SK-N-SH (cell line): ENCODE results near the gene YKT6. TPM values are rescaled to one million over a fixed set of nuclear protein-coding genes. Genes with fewer than 3 reads are reported as not detected.

Source experiments
- CTCF ChIA-PET: fragments of 300-600, 350-600 bp; formaldehyde crosslinking; extraction: SDS; loops from one replicate; lab custom pipeline; 2021; lab: Yijun Ruan, JAX
- POLR2A ChIA-PET: fragments of 350-600 bp; sonication (Branson Sonifier 250); formaldehyde crosslinking; extraction: SDS; loops from one replicate; lab custom pipeline; 2020; ENCODE audit warnings: antibody characterized with exemption, inconsistent platforms; lab: Yijun Ruan, JAX
- DNase-seq: peaks from one replicate; pipeline ENCODE4 v3.0.0; 2012
- H2AFZ ChIP-seq: fragments of 200-600 bp; sonication (generic); 2 replicates; pipeline ENCODE4 v1.8.1; 2016; ENCODE audit warnings: antibody characterized with exemption, mild to moderate bottlenecking, low read depth
- H3F3A ChIP-seq: fragments of 200-600 bp; sonication (generic); replicated peaks from 2 replicates; pipeline ENCODE3; 2016; ENCODE audit warnings: antibody characterized with exemption, mild to moderate bottlenecking; ENCODE audit not compliant: insufficient read depth
- H3K27ac ChIP-seq, 2 experiments: fragments of 200-500 bp in 1 of 2; fragments of 200-600 bp in 1 of 2; sonication (Bioruptor generic) in 1 of 2; sonication (generic), shearing (Covaris generic) in 1 of 2; 2 replicates each; pipeline versions ENCODE4 v1.5.1 to v1.6.1; 2014 to 2016; ENCODE audit warnings: low read depth in 2 of 2, inconsistent platforms in 1 of 2, low read length in 1 of 2, mild to moderate bottlenecking in 1 of 2, mixed read lengths in 1 of 2
- H3K27me3 ChIP-seq: fragments of 200-600 bp; sonication (generic), shearing (Covaris generic); 2 replicates; pipeline ENCODE4 v1.6.1; 2016; ENCODE audit warnings: mixed run types; ENCODE audit not compliant: insufficient read depth
- H3K36me3 ChIP-seq, 2 experiments: fragments of 200-500 bp in 1 of 2; fragments of 200-600 bp in 1 of 2; sonication (Bioruptor generic) in 1 of 2; sonication (generic) in 1 of 2; replicated peaks in 1 of 2; 2 replicates each; pipeline versions ENCODE3 to v1.5.1; 2014 to 2016; ENCODE audit warnings: low read length in 1 of 2, mild to moderate bottlenecking in 1 of 2; ENCODE audit not compliant: insufficient read depth in 2 of 2, control insufficient read depth in 1 of 2
- H3K4me1 ChIP-seq, 2 experiments: fragments of 200-500 bp in 1 of 2; fragments of 200-600 bp in 1 of 2; sonication (Bioruptor generic) in 1 of 2; sonication (generic), shearing (Covaris generic) in 1 of 2; 2 replicates each; pipeline versions ENCODE4 v1.5.1 to v1.6.1; 2014 to 2016; ENCODE audit warnings: low read depth in 1 of 2, low read length in 1 of 2, mixed run types in 1 of 2; ENCODE audit not compliant: insufficient read depth in 2 of 2, control insufficient read depth in 1 of 2
- H3K4me2 ChIP-seq: fragments of 200-600 bp; sonication (generic), shearing (Covaris generic); 2 replicates; pipeline ENCODE4 v1.6.1; 2017; ENCODE audit warnings: mixed run types
- H3K4me3 ChIP-seq, 2 experiments: fragments of 200-500 bp in 1 of 2; fragments of 200-600 bp in 1 of 2; sonication (Bioruptor generic) in 1 of 2; sonication (generic), shearing (Covaris generic) in 1 of 2; 2 replicates each; pipeline versions ENCODE4 v1.5.1 to v1.8.1; 2014 to 2016; ENCODE audit warnings: low read depth in 2 of 2, inconsistent platforms in 1 of 2, low read length in 1 of 2, mild to moderate bottlenecking in 1 of 2, mixed read lengths in 1 of 2, moderate library complexity in 1 of 2
- H3K79me2 ChIP-seq: fragments of 200-600 bp; sonication (generic); 2 replicates; pipeline ENCODE4 v1.8.1; 2017; ENCODE audit warnings: mild to moderate bottlenecking; ENCODE audit not compliant: insufficient read depth
- H3K9ac ChIP-seq: fragments of 200-600 bp; sonication (generic); 2 replicates; pipeline ENCODE4 v1.6.1; 2017; ENCODE audit warnings: mixed run types
- H3K9me2 ChIP-seq: fragments of 200-600 bp; sonication (generic); 2 replicates; pipeline ENCODE4 v1.6.1; 2017; ENCODE audit warnings: mixed run types
- H3K9me3 ChIP-seq: fragments of 200-600 bp; sonication (generic); 2 replicates; pipeline ENCODE4 v1.6.1; 2017; ENCODE audit warnings: mixed run types, mild to moderate bottlenecking, moderate library complexity
- H4K20me1 ChIP-seq: fragments of 200-600 bp; sonication (generic); 2 replicates; pipeline ENCODE4 v1.6.1; 2017; ENCODE audit warnings: mild to moderate bottlenecking, mixed run types; ENCODE audit not compliant: insufficient read depth
- CHD2 ChIP-seq: fragments of 150-350 bp; IDR thresholded peaks from 2 replicates; pipeline ENCODE4 v1.6.1; 2018; ENCODE audit warnings: low read length; ENCODE audit not compliant: partially characterized antibody
- CTCF ChIP-seq: fragments of 200-600 bp; sonication (generic); IDR thresholded peaks from 2 replicates; pipeline ENCODE4 v1.6.1; 2017; ENCODE audit warnings: antibody characterized with exemption, mild to moderate bottlenecking, moderate library complexity
- ELF1 ChIP-seq: IDR thresholded peaks from 2 replicates; pipeline ENCODE4 v1.4.0; 2012
- FOSL2 ChIP-seq: IDR thresholded peaks from 2 replicates; pipeline ENCODE4 v1.4.0; 2012; ENCODE audit warnings: low read depth, mild to moderate bottlenecking, moderate library complexity, borderline replicate concordance
- FOXJ3 ChIP-seq: sonication (generic); formaldehyde crosslinking; IDR thresholded peaks from 2 replicates; pipeline ENCODE4 v1.5.1; 2020; ENCODE audit warnings: mild to moderate bottlenecking, missing genetic modification reagents
- FOXM1 ChIP-seq: IDR thresholded peaks from 2 replicates; pipeline ENCODE4 v1.4.0; 2012; ENCODE audit warnings: low read depth, mild to moderate bottlenecking
- MEF2A ChIP-seq: IDR thresholded peaks from 2 replicates; pipeline ENCODE4 v1.4.0; 2012; ENCODE audit warnings: low read depth, borderline replicate concordance
- MXI1 ChIP-seq: IDR thresholded peaks from 2 replicates; pipeline ENCODE4 v1.6.1; 2012; ENCODE audit warnings: mild to moderate bottlenecking, low read depth, low read length, improper control_type of control experiment
- NFIC ChIP-seq: IDR thresholded peaks from 2 replicates; pipeline ENCODE4 v1.4.0; 2012; ENCODE audit warnings: borderline replicate concordance
- PBX3 ChIP-seq: IDR thresholded peaks from 2 replicates; pipeline ENCODE4; 2012
- POLR2AphosphoS5 ChIP-seq: IDR thresholded peaks from 2 replicates; pipeline ENCODE4 v1.6.1; 2012; ENCODE audit warnings: low read depth, low read length
- REST ChIP-seq: IDR thresholded peaks from 2 replicates; pipeline ENCODE4 v1.6.1; 2012; ENCODE audit warnings: mild to moderate bottlenecking, low read depth, low read length, moderate library complexity
- SIN3A ChIP-seq: IDR thresholded peaks from 2 replicates; pipeline ENCODE4 v1.6.1; 2012; ENCODE audit warnings: low read depth, mild to moderate bottlenecking, low read length, moderate library complexity, borderline replicate concordance
- SMC3 ChIP-seq: IDR thresholded peaks from 2 replicates; pipeline ENCODE4 v1.6.1; 2012; ENCODE audit warnings: low read depth, low read length, improper control_type of control experiment
- TCF12 ChIP-seq: IDR thresholded peaks from 2 replicates; pipeline ENCODE4 v1.4.0; 2012
- USF1 ChIP-seq: IDR thresholded peaks from 2 replicates; pipeline ENCODE4 v1.4.0; 2012; ENCODE audit warnings: low read depth, borderline replicate concordance
- USF2 ChIP-seq: fragments of 150-350 bp; IDR thresholded peaks from 2 replicates; pipeline ENCODE4 v1.6.1; 2017; ENCODE audit warnings: antibody characterized with exemption, low read length, low read depth, borderline replicate concordance
- YY1 ChIP-seq: IDR thresholded peaks from 2 replicates; pipeline ENCODE4 v1.4.0; 2012; ENCODE audit warnings: low read depth, mild to moderate bottlenecking
- ZBTB33 ChIP-seq: IDR thresholded peaks from 2 replicates; pipeline ENCODE4 v1.4.0; 2012; ENCODE audit warnings: low read depth, borderline replicate concordance
- WGBS: methylation state at CpG from one replicate; pipeline ENCODE4 v1.1.6; 2017; ENCODE audit warnings: low lambda C conversion rate; 5-methylcytosine and 5-hydroxymethylcytosine counted together
- polyA plus RNA-seq, 3 experiments: library from polyadenylated mRNA; depleted of rRNA; stranded (reverse); fragments of >200 nt; gene quantifications; 2 replicates each; pipeline ENCODE4 v1.2.3, GENCODE V29; 2012

The YKT6 gene
- polyA plus RNA-seq, 1 of the 3 experiments (the other 2 are of a cell fraction), result 170 TPM

- Histone ChIP-seq H3K9me2 (no peaks in the 10 kb centered on the region), H3K36me3 (no peaks in the 10 kb centered on the region), H3K27ac (no peak overlapping the region), H2AFZ (no peak overlapping the region), H3K9me3 (no peaks in the 10 kb centered on the region)
- POLR2A ChIA-PET, result no interaction called here
- WGBS, result 74% methylated on average over 4 of the region's 4 CpGs
- DNase-seq, result no peak
- TF ChIP-seq FOXJ3 (no peak), PBX3 (no peak), ZBTB33 (no peak), NFIC (no peak), MXI1 (no peak), TCF12 (no peak), CTCF (no peak), YY1 (no peak), SIN3A (no peak), FOXM1 (no peak), USF2 (no peak), POLR2AphosphoS5 (no peak), REST (no peak), FOSL2 (no peak), MEF2A (no peak), ELF1 (no peak), USF1 (no peak), CHD2 (no peak), SMC3 (no peak)
- TF ChIP-seq, all 33 proteins: peak for 0
- peaks cover 0 to 23% of the 10 kb centered on the region in 2 experiments; a peak in 3 of 4 replicates for H3K4me1 ChIP-seq
- H3F3A ChIP-seq, result peaks cover 3% of the 10 kb centered on the region
- H4K20me1 ChIP-seq, result no peaks in the 10 kb centered on the region
- H3K27me3 ChIP-seq, result peaks cover 3% of the 10 kb centered on the region; the same call in 1 of the 2 replicates
- H3K9ac ChIP-seq, result no peak overlapping the region
- H3K4me2 ChIP-seq, result no peak overlapping the region
- CTCF ChIA-PET, result interaction anchor here (0.8 kb wide), 1 partner anchor 10 kb away, joined by 3 read pairs; no protein-coding TSS in a partner anchor
- no peaks in the 10 kb centered on the region for H3K79me2 ChIP-seq
- no peak overlapping the region for H3K4me3 ChIP-seq
These were observed 38.6 kb upstream of the YKT6 start for GRCh38 chr7:44162179-44162578.
